SW 1271 (cell line): ENCODE data around the gene METTL16.
"Not testable (repeated sequence)": the region's sequence is repeated elsewhere in the genome, so short reads cannot be mapped to it uniquely, and the experiment has no call there.

Experiments
- DNase-seq, 2 experiments: peaks; one replicate each; lab custom pipeline; 2025; lab: John Stamatoyannopoulos, UW

The METTL16 gene, protein sequence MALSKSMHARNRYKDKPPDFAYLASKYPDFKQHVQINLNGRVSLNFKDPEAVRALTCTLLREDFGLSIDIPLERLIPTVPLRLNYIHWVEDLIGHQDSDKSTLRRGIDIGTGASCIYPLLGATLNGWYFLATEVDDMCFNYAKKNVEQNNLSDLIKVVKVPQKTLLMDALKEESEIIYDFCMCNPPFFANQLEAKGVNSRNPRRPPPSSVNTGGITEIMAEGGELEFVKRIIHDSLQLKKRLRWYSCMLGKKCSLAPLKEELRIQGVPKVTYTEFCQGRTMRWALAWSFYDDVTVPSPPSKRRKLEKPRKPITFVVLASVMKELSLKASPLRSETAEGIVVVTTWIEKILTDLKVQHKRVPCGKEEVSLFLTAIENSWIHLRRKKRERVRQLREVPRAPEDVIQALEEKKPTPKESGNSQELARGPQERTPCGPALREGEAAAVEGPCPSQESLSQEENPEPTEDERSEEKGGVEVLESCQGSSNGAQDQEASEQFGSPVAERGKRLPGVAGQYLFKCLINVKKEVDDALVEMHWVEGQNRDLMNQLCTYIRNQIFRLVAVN

DNA sequence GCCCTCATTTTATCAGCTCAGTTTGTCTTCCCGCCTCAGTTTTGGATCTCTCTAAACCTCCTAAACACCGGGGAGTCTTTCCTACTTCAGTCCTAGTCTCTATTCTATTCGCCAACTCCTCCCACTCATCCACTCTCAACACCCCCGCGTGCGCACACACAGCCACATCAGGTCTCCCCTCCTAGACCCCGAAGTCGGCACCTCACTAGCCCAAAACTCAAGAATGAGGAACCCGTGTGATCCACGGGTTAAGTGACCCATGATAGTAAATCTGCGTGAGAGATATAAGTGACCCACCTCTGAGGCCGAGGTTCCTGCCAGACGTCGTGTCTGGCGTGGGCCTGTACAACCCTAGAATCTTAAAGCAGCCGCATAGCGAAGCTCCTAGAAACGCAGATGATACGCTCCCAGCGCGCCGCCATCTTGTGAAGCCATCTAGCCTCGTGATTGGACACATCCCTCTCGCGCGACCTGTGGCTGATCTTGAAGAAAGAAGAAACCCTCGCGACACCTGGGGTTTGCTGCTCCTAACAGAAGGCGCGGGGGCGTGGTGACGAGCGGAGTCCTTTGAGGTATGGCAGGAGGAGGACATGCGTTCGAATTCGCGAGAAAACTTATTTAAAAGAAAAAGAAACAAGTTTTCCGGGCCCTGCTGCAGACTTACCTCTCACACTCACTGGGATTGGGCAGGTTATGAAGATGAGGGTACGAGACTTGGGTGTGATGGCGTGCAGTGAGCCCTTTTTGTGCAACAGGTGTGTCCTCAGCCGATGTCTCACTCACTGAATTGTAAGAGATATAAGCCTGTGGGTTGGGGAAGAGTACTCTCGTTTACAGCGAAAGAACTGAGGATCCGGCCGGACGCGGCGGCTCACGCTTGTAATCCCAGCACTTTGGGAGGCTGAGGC lies at the start of gene METTL16:
Gene METTL16, minus strand, starts transcription at position 427 of the 908 bp plus-strand sequence. CDS start 9,557 bp downstream, outside the sequence.
- peak; percentile 95 to 98 for DNase-seq

- DNase-seq = no peak
These were observed 49.0 kb upstream of the METTL16 start for GRCh38 chr17:2560658-2561057.

DNA sequence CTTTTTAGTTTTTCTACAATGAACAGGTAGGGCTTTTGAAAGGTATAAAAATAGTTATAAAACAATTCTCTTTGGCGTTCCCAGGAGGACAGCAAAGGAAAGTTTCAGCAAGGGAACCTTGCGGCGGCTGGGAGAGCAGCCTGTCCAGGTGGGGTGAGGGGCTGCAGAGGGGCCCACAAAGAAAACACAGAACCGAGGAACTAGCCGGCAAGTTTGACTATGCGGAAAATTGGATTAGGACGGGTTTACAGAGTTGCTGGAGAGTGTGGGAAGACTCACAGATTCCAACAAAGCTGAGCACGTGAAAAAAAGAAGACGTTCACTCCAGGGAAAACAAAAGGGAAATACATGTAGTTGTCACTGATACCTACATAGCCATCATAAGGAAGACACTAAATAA lies 40.2 kb upstream of the METTL16 start:
- no peak for DNase-seq

DNA sequence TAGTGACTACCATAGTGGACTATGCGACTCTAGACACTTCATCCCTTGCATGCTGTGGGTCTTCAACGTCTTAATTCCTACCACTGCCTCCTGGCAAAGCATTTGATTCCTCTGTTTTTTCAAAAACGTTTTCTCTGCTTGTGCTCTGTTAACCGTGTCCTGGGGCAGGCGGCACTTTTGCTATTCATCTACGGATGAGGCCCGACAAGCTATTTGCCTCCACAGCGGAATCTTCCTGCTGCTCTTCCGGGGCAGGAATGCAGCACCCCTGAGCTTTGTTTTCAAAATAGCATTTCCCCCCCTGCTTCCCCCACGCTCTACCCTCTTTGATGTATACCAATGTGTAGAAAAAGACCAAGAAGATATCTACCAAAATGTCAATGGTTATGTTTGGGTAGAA lies 39.8 kb upstream of the METTL16 start:
- DNase-seq = no peak

DNA sequence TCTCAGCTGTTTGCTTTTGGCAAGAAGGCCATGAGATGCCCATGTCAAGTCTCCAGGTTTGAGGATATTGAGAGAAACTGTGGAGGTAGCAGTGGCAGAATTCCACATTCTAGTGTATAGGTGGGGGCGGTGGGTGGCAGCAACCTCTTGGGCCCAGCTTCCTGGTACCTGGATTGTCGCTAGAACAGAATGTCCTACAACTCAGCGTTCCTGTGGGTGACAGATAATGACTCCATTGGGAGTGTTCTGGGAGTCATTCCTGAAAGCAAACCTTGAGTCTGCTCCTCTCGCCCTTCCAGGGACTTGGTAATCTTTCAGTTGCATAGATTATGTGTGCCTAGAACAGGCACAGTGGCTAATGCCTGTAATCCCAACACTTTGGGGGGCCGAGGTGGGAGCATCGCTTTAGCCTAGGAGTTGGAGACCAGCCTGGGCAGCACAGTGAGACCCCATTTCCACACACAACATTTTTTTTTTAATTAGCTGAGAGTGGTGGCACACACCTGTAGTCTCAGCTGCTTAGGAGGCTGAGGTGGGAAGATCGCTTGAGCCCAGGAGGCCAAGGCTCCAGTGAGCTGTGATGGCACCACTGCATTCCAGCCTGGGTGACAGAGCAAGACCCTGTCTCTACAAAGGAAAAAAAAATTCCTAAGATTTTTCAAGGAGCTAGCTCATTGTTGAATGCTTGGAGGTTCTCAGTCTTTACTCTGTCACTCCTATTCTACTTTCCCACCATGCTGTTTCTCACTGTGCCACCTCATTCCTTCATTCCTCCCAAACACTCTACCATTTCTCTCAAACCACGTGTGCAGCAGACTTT lies 37.9 kb upstream of the METTL16 start:
- DNase-seq = no peak

GRCh38 chr17:2548026-2548425 lies 36.3 kb upstream of the METTL16 start:
- not testable (repeated sequence) for DNase-seq

DNA sequence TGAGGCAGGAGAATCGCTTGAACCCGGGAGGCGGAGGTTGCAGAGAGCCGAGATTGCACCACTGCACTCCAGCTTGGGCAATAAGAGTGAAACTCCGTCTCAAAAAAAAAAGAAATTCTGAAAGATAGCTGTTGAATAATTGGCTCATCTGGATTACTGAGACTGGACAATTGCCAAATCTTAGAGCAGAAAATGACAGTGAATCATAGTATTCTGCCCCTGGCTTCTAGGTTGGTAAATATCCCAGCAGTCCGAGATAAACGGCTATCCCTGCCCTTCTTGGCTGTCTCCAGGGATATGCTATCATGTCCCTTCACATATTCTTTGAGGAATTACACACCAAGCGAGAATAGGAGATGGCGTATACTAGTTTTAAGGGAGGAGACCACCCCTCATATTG lies 35.5 kb upstream of the METTL16 start:
- DNase-seq = no peak

DNA sequence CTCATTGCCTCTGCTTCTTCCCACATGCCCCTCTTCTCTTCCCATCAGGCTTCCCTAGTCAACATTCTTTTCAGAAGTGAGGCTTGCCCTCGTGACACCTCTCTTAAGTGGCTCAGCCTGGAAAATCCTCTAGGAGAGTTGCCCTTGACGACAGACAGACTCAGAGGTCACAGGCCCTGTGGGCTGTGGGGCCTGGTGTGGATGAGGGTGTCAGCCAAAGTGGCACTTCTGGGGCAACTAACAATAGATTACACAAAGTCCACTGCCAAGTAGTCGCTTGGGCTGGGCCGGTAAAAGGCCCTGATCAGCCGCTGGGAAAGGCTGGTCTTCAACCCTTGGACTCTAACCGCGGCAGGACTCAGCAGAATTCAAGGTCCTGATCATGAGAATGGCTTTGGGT lies 33.7 kb upstream of the METTL16 start:
- DNase-seq = no peak

DNA sequence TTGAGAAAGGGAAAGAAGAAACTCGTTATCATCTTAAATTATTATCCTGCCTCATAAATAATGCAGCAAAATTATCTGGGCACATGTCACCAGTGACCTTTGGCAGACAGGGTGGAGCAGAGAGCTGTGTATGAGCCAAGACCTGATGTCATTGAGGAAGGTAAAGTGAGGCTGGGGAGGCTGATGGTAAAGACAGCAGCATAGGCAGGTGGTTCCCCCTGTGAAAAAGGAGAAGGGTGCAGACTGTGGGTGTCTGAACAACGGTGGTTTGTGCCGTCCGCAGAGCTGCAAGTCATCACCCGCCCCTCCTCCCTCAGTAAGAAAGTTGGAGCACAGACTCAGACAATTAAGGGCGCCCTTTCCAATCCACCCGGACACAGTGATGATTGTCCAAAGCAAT lies 30.8 kb upstream of the METTL16 start:
- no peak for DNase-seq

- DNase-seq = no peak
These were observed 30.4 kb upstream of the METTL16 start for GRCh38 chr17:2542056-2542455.

DNA sequence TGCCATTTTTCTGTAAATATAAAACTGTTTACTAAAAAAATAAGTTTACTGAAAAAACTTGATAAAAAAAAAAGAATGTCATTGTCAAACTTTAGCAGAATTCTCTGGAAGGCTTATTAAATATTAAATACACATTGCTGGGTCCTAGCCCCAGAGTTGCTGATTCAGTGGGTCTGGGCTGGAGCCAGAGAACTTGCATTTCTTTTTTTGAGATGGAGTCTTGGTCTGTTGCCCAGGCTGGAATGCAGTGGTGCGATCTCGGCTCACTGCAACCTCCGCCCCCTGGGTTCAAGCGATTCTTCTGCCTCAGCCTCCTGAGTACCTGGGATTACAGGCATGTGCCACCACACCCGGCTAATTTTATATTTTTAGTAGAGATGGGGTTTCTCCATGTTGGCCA lies 25.9 kb upstream of the METTL16 start:
- not testable (repeated sequence) for DNase-seq

DNA sequence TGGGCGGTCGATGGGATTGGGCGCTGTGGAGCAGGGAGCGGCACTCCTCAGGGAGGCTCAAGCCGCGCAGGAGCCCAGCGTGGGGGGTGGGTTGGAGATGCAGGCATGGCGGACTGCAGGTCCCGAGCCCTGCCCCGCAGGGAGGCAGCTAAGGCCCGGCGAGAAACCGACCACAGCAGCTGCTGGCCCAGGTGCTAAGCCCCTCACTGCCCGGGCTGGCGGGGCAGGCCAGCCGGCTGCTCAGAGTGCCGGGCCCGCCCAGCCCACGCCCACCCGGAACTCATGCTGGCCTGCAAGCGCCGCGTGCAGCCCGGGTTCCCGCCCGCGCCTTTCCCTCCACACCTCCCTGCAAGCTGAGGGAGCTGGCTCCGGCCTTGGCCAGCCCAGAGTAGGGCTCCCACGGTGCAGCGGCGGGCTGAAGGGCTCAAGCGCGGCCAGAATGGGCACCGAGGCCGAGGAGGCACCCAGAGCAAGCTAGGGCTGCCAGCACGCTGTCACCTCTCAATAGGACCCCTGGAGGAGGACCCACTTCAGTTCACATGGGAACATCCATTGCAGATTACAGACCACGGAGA lies 20.5 kb upstream of the METTL16 start:
- DNase-seq = no peak

DNA sequence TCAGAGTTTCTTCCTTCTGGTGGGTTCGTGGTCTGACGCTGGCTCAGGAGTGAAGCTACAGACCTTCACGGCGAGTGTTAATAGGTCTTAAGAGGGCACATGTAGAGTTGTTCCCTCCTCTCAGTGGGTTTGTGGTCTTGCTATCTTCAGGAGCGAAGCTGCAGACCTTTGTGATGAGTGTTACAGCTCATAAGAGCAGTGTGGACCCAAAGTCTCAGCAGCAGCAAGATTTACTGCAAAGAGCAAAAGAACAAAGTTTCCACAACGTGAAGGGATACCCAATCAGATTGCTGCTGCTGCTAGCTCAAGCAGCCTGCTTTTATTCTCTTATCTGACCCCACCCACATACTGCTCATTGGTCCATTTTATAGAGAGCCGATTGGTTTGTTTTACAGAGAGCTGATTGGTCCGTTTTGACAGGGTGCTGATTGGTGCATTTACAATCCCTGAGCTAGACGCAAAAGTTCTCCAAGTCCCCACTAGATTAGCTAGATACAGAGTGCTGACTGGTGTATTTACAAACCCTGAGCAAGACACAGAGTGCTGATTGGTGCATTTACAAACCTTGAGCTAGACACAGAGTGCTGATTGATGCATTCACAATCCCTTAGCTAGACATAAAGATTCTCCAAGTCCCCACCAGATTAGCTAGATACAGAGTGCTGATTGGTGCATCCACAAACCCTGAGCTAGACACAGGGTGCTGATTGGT lies 19.7 kb upstream of the METTL16 start:
- not testable (repeated sequence) for DNase-seq

DNA sequence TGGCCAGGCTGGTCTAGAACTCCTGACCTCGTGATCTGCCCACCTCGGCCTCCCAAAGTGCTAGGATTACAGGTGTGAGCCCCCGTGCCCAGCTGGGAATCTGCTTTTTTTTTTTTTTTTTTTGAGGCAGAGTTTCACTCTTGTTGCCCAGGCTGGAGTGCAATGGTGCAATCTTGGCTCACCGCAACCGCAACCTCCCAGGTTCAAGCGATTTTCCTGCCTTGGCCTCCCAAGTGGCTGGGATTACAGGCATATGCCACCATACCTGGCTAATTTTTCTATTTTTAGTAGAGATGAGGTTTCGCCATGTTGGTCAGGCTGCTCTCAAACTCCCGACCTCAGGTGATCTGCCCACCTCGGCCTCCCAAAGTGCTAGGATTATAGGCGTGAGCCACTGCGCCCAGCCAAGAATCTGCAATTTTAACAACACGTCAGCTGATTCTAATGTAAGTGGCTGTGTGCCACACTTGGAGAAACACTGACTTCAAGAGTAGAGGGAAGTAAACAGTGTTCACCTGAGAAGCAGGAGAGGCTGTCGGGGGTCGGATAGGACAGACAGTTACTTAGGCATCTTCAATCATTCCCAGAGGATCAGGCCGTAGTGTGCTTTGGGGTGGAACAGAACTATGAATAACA lies 10.2 kb upstream of the METTL16 start:
- not testable (repeated sequence) for DNase-seq

DNA sequence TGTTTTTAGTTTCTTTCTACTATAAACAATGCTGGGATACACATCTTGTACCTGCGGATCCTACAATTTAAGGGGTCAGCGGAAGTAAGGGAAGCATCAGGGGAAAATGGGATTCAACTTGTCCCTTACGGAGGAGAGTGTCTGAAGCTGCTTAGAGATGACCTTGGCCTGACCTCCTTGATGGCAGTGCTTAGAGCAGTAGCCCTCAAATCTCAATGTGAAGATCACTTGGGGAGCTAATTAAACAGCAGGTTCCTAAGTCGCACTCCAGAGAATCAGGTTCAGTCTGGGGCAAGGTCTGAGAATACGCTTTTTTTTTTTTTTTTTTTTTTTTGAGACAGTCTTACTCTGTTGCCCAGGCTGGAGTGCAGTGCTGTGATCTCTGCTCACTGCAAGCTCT lies 9.6 kb upstream of the METTL16 start:
- no peak for DNase-seq

DNA sequence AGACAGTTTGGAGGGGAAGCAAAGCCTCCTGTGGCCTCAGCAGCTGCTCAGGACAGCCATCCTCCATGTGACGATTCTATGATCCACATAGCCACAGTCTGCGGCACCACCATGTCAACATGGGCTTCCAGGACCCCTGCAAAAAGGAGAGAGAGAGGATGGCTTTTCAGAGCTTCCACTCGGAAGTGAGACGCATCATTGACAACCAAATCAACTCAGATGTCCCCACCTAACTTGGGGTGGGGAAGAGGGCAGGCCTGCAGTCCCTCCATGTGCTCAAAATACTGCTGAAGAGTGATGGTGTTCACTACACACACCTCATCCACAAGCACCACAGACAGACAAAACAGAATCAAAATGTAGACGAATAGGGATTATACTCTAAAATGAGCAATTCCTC lies 5.9 kb upstream of the METTL16 start:
- DNase-seq = no peak

DNA sequence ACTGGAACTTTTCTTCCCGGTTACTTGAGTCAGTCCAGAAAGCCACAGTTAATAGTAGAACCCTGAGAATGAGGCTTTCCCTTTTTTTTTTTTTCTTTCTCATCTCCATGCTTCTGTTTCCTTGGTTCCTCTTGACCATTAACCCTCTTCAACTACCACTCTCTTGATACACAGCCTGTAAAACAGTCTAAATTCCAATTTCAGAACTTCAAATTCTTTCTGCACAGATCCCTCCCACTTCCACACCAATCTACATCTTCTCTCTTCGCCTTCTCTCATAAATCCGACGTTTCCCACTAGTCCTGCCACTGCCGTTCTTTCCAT lies 588 bp downstream of the METTL16 start:
- no peak for DNase-seq

DNA sequence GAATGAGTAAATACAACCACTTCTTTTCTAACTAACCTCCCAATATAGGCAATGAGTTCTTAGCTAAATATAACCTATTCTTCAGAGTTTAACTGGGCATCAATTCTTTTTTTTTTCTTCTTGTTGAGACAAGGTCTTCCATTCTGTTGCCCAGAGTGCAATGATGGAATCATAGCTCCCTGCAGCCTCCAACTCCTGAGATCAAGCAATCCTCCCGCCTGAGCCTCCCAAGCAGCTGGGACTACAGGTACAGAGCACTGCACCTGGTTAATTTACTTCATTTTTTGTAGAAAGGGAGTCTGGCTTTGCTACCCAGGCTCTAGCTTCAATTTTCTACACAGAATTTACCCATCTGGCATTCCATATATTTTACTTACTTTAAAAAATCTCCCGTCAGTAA lies 1.1 kb downstream of the METTL16 start:
- no peak for DNase-seq

DNA sequence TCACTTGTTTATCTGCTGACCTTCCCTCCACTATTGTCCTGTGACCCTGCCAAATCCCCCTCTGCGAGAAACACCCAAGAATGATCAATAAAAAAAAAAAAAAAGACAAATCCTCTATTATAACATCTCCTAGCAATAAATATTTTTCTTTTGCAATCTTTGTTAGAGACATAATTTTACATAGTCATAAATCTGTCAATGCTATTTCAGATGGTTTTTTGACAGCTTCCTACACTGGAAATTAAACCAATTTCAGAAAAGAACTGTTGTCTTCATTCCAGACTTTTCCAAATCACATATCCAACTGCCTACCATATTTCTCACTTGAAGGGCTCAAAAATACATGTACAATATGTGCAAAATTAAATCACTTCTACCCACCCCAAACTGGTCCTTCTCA lies 3.7 kb downstream of the METTL16 start:
- DNase-seq = no peak

DNA sequence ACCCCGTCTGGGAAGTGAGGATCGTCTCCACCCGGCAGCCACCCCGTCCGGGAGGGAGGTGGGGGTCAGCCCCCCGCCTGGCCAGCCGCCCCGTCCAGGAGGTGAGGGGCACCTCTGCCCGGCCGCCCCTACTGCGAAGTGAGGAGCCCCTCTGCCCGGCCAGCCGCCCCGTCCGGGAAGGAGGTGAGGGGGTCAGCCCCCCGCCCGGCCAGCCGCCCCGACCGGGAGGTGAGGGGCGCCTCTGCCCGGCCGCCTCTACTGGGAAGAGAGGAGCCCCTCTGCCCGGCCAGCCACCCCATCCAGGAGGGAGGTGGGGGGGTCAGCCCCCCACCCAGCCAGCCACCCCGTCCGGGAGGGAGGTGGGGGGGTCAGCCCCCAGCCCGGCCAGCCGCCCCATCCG lies 4.7 kb downstream of the METTL16 start:
- not testable (repeated sequence) for DNase-seq
